Measurements from ENCODE around the gene MYH1.

- TF ChIP-seq POLR2A (IDR thresholded peaks at IDR 0.05; ENCODE audit: low read depth, low read length) (no peak), EZH2 (IDR thresholded peaks at IDR 0.05; ENCODE audit: borderline replicate concordance, low read depth, low read length, severe bottlenecking) (no peak), POLR2AphosphoS5 (IDR thresholded peaks at IDR 0.05; ENCODE audit: insufficient read depth, low read depth, low read length) (no peak), MAX (IDR thresholded peaks at IDR 0.05; ENCODE audit: insufficient read depth, insufficient read length) (no peak), JUN (IDR thresholded peaks at IDR 0.05; ENCODE audit: borderline replicate concordance, insufficient read depth, insufficient read length, low read depth) (no peak)
- TF ChIP-seq, protein P1, sequence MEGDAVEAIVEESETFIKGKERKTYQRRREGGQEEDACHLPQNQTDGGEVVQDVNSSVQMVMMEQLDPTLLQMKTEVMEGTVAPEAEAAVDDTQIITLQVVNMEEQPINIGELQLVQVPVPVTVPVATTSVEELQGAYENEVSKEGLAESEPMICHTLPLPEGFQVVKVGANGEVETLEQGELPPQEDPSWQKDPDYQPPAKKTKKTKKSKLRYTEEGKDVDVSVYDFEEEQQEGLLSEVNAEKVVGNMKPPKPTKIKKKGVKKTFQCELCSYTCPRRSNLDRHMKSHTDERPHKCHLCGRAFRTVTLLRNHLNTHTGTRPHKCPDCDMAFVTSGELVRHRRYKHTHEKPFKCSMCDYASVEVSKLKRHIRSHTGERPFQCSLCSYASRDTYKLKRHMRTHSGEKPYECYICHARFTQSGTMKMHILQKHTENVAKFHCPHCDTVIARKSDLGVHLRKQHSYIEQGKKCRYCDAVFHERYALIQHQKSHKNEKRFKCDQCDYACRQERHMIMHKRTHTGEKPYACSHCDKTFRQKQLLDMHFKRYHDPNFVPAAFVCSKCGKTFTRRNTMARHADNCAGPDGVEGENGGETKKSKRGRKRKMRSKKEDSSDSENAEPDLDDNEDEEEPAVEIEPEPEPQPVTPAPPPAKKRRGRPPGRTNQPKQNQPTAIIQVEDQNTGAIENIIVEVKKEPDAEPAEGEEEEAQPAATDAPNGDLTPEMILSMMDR (IDR thresholded peaks at IDR 0.05; ENCODE audit: extremely low read depth in 1 of 2, insufficient read depth in 1 of 2, low read depth in 1 of 2, low read length in 2 of 2) = no peak
Measured at GRCh38 chr17:10527419-10527818, 9.1 kb upstream of the MYH1 start.
